ENCODE data around the gene HYAL4.
"Not testable (repeated sequence)": the region's sequence is repeated elsewhere in the genome, so short reads cannot be mapped to it uniquely, and the experiment has no call there.

Gene HYAL4

GRCh38 chr7:123849855-123850254 is 4.9 kb downstream of the HYAL4 start:
- DNase-seq = no peak

DNA sequence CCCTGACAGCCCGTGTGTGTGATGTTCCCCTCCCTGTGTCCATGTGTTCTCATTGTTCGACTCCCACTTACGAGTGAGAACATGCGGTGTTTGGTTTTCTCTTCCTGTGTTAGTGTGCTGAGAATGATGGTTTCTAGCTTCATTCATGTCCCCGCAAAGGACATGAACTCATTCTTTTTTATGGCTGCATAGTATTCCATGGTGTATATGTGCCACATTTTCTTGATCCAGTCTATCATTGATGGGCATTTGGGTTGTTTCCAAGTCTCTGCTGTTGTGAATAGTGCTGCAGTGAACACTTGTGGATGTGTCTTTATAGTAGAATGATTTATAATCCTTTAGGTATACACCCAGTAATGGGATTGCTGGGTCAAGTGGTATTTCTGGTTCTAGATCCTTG is 6.4 kb downstream of the HYAL4 start:
- DNase-seq = not testable (repeated sequence)

- not testable (repeated sequence) for DNase-seq
Measured at GRCh38 chr7:123854291-123854690, 9.3 kb downstream of the HYAL4 start.

GRCh38 chr7:123856428-123856827 is 11.5 kb downstream of the HYAL4 start:
- DNase-seq = not testable (repeated sequence)

- no peak for DNase-seq
Measured at GRCh38 chr7:123860848-123861247, 15.9 kb downstream of the HYAL4 start.

DNA sequence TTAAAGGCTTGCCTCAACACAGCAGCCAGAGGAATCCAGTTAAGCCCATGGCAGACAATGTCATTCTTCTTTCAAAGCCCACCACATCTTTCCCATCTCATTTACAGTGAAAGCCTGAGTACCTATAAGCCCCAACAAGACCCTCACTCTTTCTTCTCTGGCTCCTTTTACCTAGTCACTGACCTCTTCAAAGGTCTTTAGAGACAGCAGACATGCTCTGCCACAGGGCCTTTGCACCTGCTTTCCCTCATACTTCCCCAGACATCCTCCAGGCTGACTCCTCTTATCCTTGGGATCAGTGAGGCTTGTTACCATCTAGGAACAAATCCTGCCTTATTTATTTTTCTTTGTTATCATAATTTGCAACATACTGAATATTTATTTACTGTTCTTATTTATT is 17.8 kb downstream of the HYAL4 start:
- DNase-seq = no peak

DNA sequence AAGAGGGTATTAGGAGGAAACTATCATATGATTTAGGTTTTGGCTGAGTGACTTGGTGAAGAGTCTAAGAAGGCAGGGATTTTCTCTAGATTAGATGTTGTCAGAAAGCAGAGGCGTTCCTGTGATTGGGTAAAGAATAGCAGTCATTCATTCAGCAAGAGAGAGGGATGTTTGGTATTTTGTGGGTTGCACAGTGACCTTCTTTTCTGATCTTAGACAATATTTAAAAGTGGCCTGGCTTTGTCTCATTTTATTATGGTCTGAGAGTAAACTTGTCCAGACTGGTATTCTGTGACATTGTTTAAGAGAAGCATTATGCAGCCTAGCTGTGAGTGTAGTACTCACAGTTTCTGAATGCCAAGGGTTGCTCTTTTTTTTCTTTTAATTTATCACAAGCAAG is 18.5 kb downstream of the HYAL4 start:
- DNase-seq = no peak

- no peak for DNase-seq
Measured at GRCh38 chr7:123864012-123864411, 19.0 kb downstream of the HYAL4 start.

DNA sequence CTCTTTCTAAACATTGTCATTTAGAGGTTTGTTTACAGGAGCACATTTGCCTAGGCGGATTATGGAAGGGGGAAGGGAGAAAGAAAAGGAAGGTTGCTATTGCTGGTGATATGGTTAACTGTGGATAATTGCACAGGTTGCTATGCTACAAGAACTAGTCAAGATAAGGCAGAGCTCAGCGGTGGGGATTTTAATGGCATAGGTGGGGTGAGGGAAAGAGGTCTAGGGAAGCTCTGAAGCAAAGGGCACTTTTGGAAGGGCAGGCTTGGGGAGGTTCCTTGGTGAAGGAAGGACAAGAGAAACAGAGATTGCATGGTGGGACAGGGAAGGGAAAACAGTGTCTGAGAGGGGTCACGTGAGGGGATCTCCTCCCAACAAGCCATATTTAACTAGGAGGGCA is 19.5 kb downstream of the HYAL4 start:
- no peak for DNase-seq

- DNase-seq = no peak
Measured at GRCh38 chr7:123864966-123865365, 20.0 kb downstream of the HYAL4 start.

- DNase-seq = no peak
Measured at GRCh38 chr7:123865517-123866117, 20.6 kb downstream of the HYAL4 start.

- no peak for DNase-seq
Measured at GRCh38 chr7:123867225-123867624, 22.3 kb downstream of the HYAL4 start.

GRCh38 chr7:123871998-123872867 is 27.3 kb downstream of the HYAL4 start:
- no peak for DNase-seq

DNA sequence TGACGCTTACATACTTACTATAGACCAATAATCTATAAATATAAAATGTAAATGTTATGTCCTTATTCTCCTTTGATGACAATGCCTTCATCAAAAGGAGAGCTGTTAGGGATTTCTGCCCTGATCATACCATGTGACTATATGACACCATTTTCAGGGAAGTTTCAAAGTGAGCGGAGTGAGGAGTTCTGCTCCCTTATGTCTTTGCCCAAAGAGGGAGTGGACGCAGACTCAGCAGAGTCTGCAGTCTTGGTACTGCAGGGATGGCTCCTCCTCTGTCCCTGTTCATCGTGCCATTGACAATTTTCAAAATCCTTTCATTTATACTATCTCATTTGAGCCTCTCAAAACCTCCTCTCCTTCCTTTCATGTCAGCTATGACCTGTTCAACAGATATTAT is 27.9 kb downstream of the HYAL4 start:
- no peak for DNase-seq

GRCh38 chr7:123876557-123877256 is 31.7 kb downstream of the HYAL4 start:
- no peak for DNase-seq

GRCh38 chr7:123879628-123880027 is 34.7 kb downstream of the HYAL4 start:
- DNase-seq = no peak

DNA sequence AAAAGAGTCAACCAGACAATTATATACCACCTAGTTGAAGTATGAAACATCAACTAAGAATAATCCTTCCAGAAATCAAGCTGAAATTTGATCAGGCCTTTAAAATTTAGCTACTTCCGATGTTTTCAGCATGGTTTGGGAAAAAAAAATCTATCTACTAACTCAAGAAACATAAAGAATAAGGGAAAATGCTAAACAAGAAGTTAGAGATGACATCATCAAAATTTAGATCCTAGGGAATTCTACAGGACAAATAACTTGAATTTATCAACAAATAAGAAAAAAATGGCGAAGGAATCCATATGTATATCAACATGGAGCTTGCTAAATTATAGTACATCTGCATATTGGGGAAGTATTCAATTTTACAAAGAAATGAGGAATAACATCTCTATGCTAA is 36.3 kb downstream of the HYAL4 start:
- DNase-seq = no peak

DNA sequence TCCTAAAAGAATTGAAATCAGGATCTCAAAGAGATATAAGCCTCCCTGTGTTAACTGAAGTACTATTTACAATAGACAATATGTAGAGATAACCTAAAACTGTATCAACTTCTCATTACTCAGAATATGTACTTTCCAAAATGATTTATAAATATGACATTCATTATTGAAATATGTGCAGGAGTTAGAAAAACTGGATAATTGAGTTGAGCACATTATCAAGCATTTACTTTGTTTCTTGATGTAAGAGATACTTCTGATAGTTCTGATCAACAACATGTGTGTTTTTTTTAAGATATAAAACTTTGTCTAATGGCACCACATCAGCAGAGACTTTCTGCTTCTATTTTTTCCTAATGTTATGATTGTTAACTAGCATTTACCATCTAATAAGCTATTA is 38.2 kb downstream of the HYAL4 start:
- no peak for DNase-seq

GRCh38 chr7:123888192-123888591 is 43.2 kb downstream of the HYAL4 start:
- DNase-seq = no peak

GRCh38 chr7:123894753-123895152 is 49.8 kb downstream of the HYAL4 start:
- DNase-seq = not testable (repeated sequence)

- DNase-seq = no peak
Measured at GRCh38 chr7:123901101-123901500, 56.1 kb downstream of the HYAL4 start.

GRCh38 chr7:123905714-123906113 is 60.7 kb downstream of the HYAL4 start:
- DNase-seq = no peak

GRCh38 chr7:123916240-123916724 is 71.3 kb downstream of the HYAL4 start:
- DNase-seq = no peak

DNA sequence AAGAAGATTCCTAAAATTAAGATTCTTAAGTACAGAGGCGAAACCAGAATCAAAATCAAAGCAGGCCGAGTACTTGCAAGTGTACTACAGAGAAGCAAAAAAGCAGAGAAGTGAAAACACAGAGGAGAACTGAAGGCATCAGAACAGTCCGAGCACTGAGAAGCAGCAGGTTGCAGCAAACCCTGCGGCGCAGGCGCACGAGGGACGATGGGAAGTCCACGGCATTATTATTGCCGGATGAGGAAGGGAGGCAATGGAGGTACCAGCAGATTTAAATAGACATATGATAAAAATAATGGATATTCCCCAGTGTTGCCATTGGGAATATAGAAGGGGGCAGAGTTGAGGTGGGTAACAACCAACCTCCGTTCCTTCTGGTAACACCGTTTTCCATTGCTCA is 72.9 kb downstream of the HYAL4 start:
- no peak for DNase-seq
